ENCODE results near the gene DDIT3. TPM values are rescaled to one million over a fixed set of nuclear protein-coding genes. Genes with fewer than 3 reads are reported as not detected.
"Not testable (repeated sequence)": the region's sequence is repeated elsewhere in the genome, so short reads cannot be mapped to it uniquely, and the experiment has no call there.

The DDIT3 gene
- total RNA-seq (28.3 TPM), polyA plus RNA-seq (ENCODE audit: insufficient read depth in 1 of 8, insufficient read length in 8 of 8, low replicate concordance in 1 of 8) (10 to 100 TPM in 7 of 8 donors, 1 to 10 TPM in 1; 9.7 to 17.9 (median 13.1) TPM)
- long read RNA-seq, donor 1, partial matches to known transcripts = 0 of 3 reads
- long read RNA-seq, donor 1, other reads (novel, unspliced or antisense) = 0 of 3 reads
- long read RNA-seq, donor 2, partial matches to known transcripts = 0 of 1 reads
- long read RNA-seq, donor 2, other reads (novel, unspliced or antisense) = 0 of 1 reads
- long read RNA-seq, donor 3, transcript DDIT3-201 (4 exons, 906 nt) = major isoform, 8 of 13 reads
- long read RNA-seq, donor 3, partial matches to known transcripts = 0 of 13 reads
- long read RNA-seq, donor 3, other reads (novel, unspliced or antisense) = 0 of 13 reads
- long read RNA-seq, donor 4, transcript DDIT3-201 (4 exons, 906 nt) = major isoform, 5 of 6 reads
- long read RNA-seq, donor 4, partial matches to known transcripts = 0 of 6 reads
- long read RNA-seq, donor 4, other reads (novel, unspliced or antisense) = 0 of 6 reads
- long read RNA-seq, donor 5, transcript DDIT3-201 (4 exons, 906 nt) = major isoform, 9 of 12 reads
- long read RNA-seq, donor 5, partial matches to known transcripts = 0 of 12 reads
- long read RNA-seq, donor 5, other reads (novel, unspliced or antisense) = 0 of 12 reads
- long read RNA-seq, donor 6, transcript DDIT3-201 (4 exons, 906 nt) = major isoform, 10 of 15 reads
- long read RNA-seq, donor 6, partial matches to known transcripts = 0 of 15 reads
- long read RNA-seq, donor 6, other reads (novel, unspliced or antisense) = 0 of 15 reads
- long read RNA-seq, donor 7, transcript DDIT3-201 (4 exons, 906 nt) = major isoform, 6 of 6 reads
- long read RNA-seq, donor 7, partial matches to known transcripts = 0 of 6 reads
- long read RNA-seq, donor 7, other reads (novel, unspliced or antisense) = 0 of 6 reads
- long read RNA-seq, donor 8, transcript DDIT3-201 (4 exons, 906 nt) = major isoform, 7 of 10 reads
- long read RNA-seq, donor 8, partial matches to known transcripts = 0 of 10 reads
- long read RNA-seq, donor 8, other reads (novel, unspliced or antisense) = 0 of 10 reads
- long read RNA-seq, donor 9, transcript DDIT3-201 (4 exons, 906 nt) = major isoform, 6 of 9 reads
- long read RNA-seq, donor 9, partial matches to known transcripts = 0 of 9 reads
- long read RNA-seq, donor 9, other reads (novel, unspliced or antisense) = 0 of 9 reads
- long read RNA-seq, donor 10, transcript DDIT3-201 (4 exons, 906 nt) = major isoform, 6 of 10 reads
- long read RNA-seq, donor 10, partial matches to known transcripts = 0 of 10 reads
- long read RNA-seq, donor 10, other reads (novel, unspliced or antisense) = 0 of 10 reads
- long read RNA-seq, donor 11, transcript DDIT3-201 (4 exons, 906 nt) = major isoform, 8 of 29 reads
- long read RNA-seq, donor 11, partial matches to known transcripts = 15 of 29 reads
- long read RNA-seq, donor 11, other reads (novel, unspliced or antisense) = 5 of 29 reads

GRCh38 chr12:57520053-57520818 lies at the start of gene DDIT3:
Gene DDIT3, minus strand, starts transcription at chr12:57520514. Its CDS starts 3,108 bp downstream, at chr12:57517406.
- WGBS (ENCODE audit: insufficient coverage) = 0% methylated on average over 27 of the region's 52 CpGs
- Histone ChIP-seq H3K27me3 (ENCODE audit: control insufficient read depth, insufficient read depth, low read length) (no peaks in the 10 kb centered on the region), H3K27ac (ENCODE audit: low read length) (peak within 1 kb of the TSS; percentile 100), H3K4me3 (ENCODE audit: low read length) (peak within 1 kb of the TSS; percentile 98), H3K9me3 (replicated peaks; ENCODE audit: control insufficient read depth, low read depth, low read length) (no peaks in the 10 kb centered on the region), H3K4me1 (ENCODE audit: control insufficient read depth, insufficient read depth, low read length) (peaks cover 53% of the 10 kb centered on the region), H3K36me3 (ENCODE audit: control insufficient read depth, insufficient read depth, low read length) (peaks cover 42% of the 10 kb centered on the region)
- DNase-seq = peak; percentile 100

GRCh38 chr12:57569858-57570257 lies 49.5 kb upstream of the DDIT3 start:
- Histone ChIP-seq H3K36me3 (ENCODE audit: control insufficient read depth, insufficient read depth, low read length) (no peaks in the 10 kb centered on the region), H3K9me3 (replicated peaks; ENCODE audit: control insufficient read depth, low read depth, low read length) (no peaks in the 10 kb centered on the region), H3K27me3 (ENCODE audit: control insufficient read depth, insufficient read depth, low read length) (peaks cover 7% of the 10 kb centered on the region), H3K27ac (ENCODE audit: low read length) (no peak overlapping the region), H3K4me1 (ENCODE audit: control insufficient read depth, insufficient read depth, low read length) (no peaks in the 10 kb centered on the region), H3K4me3 (ENCODE audit: low read length) (no peak overlapping the region)
- WGBS (ENCODE audit: insufficient coverage) = 86% methylated on average over 16 of the region's 18 CpGs
- no peak for DNase-seq

- 66% methylated on average over 5 of the region's 6 CpGs for WGBS (ENCODE audit: insufficient coverage)
- Histone ChIP-seq H3K27me3 (ENCODE audit: control insufficient read depth, insufficient read depth, low read length) (peaks cover 10% of the 10 kb centered on the region), H3K9me3 (replicated peaks; ENCODE audit: control insufficient read depth, low read depth, low read length) (no peaks in the 10 kb centered on the region), H3K4me1 (ENCODE audit: control insufficient read depth, insufficient read depth, low read length) (no peaks in the 10 kb centered on the region), H3K27ac (ENCODE audit: low read length) (no peak overlapping the region), H3K4me3 (ENCODE audit: low read length) (no peak overlapping the region), H3K36me3 (ENCODE audit: control insufficient read depth, insufficient read depth, low read length) (no peaks in the 10 kb centered on the region)
- DNase-seq = no peak
These were observed 48.5 kb upstream of the DDIT3 start for GRCh38 chr12:57568838-57569237.

- no peak for DNase-seq
- no peaks in the 10 kb centered on the region for H3K36me3 ChIP-seq (ENCODE audit: control insufficient read depth, insufficient read depth, low read length)
- no peak overlapping the region for H3K4me3 ChIP-seq (ENCODE audit: low read length)
- peaks cover 22% of the 10 kb centered on the region for H3K27me3 ChIP-seq (ENCODE audit: control insufficient read depth, insufficient read depth, low read length)
- H3K9me3 ChIP-seq (replicated peaks; ENCODE audit: control insufficient read depth, low read depth, low read length) = no peaks in the 10 kb centered on the region
- WGBS (ENCODE audit: insufficient coverage) = 74% methylated on average over 3 of the region's 7 CpGs
- H3K4me1 ChIP-seq (ENCODE audit: control insufficient read depth, insufficient read depth, low read length) = no peaks in the 10 kb centered on the region
- no peak overlapping the region for H3K27ac ChIP-seq (ENCODE audit: low read length)
These were observed 43.9 kb upstream of the DDIT3 start for GRCh38 chr12:57564178-57564740.

- no peak overlapping the region for H3K4me3 ChIP-seq (ENCODE audit: low read length)
- WGBS (ENCODE audit: insufficient coverage) = no CpG with 5 or more reads among the region's 4 CpGs
- H3K4me1 ChIP-seq (ENCODE audit: control insufficient read depth, insufficient read depth, low read length) = no peaks in the 10 kb centered on the region
- no peak overlapping the region for H3K27ac ChIP-seq (ENCODE audit: low read length)
- no peaks in the 10 kb centered on the region for H3K9me3 ChIP-seq (replicated peaks; ENCODE audit: control insufficient read depth, low read depth, low read length)
- no peak for DNase-seq
- no peaks in the 10 kb centered on the region for H3K36me3 ChIP-seq (ENCODE audit: control insufficient read depth, insufficient read depth, low read length)
- peaks cover 19% of the 10 kb centered on the region for H3K27me3 ChIP-seq (ENCODE audit: control insufficient read depth, insufficient read depth, low read length)
These were observed 43.0 kb upstream of the DDIT3 start for GRCh38 chr12:57563358-57563757.

GRCh38 chr12:57561117-57561516 lies 40.8 kb upstream of the DDIT3 start:
- not testable (repeated sequence) for DNase-seq; H3K36me3 ChIP-seq (ENCODE audit: control insufficient read depth, insufficient read depth, low read length); H3K9me3 ChIP-seq (replicated peaks; ENCODE audit: control insufficient read depth, low read depth, low read length); H3K27ac ChIP-seq (ENCODE audit: low read length); H3K4me1 ChIP-seq (ENCODE audit: control insufficient read depth, insufficient read depth, low read length); H3K4me3 ChIP-seq (ENCODE audit: low read length)
- peaks cover 19% of the 10 kb centered on the region for H3K27me3 ChIP-seq (ENCODE audit: control insufficient read depth, insufficient read depth, low read length)
- WGBS (ENCODE audit: insufficient coverage) = no CpG with 5 or more reads among the region's 1 CpG

- H3K27ac ChIP-seq (ENCODE audit: low read length) = no peak overlapping the region
- no peaks in the 10 kb centered on the region for H3K9me3 ChIP-seq (replicated peaks; ENCODE audit: control insufficient read depth, low read depth, low read length)
- H3K4me3 ChIP-seq (ENCODE audit: low read length) = no peak overlapping the region
- no CpG with 5 or more reads among the region's 2 CpGs for WGBS (ENCODE audit: insufficient coverage)
- no peaks in the 10 kb centered on the region for H3K36me3 ChIP-seq (ENCODE audit: control insufficient read depth, insufficient read depth, low read length)
- peaks cover 18% of the 10 kb centered on the region for H3K27me3 ChIP-seq (ENCODE audit: control insufficient read depth, insufficient read depth, low read length)
- no peaks in the 10 kb centered on the region for H3K4me1 ChIP-seq (ENCODE audit: control insufficient read depth, insufficient read depth, low read length)
- no peak for DNase-seq
These were observed 40.2 kb upstream of the DDIT3 start for GRCh38 chr12:57560516-57560915.

GRCh38 chr12:57558864-57559263 lies 38.5 kb upstream of the DDIT3 start:
- 80% methylated on average over 1 of the region's 4 CpGs for WGBS (ENCODE audit: insufficient coverage)
- Histone ChIP-seq H3K4me3 (ENCODE audit: low read length) (no peak overlapping the region), H3K4me1 (ENCODE audit: control insufficient read depth, insufficient read depth, low read length) (no peaks in the 10 kb centered on the region), H3K27ac (ENCODE audit: low read length) (no peak overlapping the region), H3K27me3 (ENCODE audit: control insufficient read depth, insufficient read depth, low read length) (peaks cover 22% of the 10 kb centered on the region), H3K36me3 (ENCODE audit: control insufficient read depth, insufficient read depth, low read length) (no peaks in the 10 kb centered on the region), H3K9me3 (replicated peaks; ENCODE audit: control insufficient read depth, low read depth, low read length) (no peaks in the 10 kb centered on the region)
- DNase-seq = no peak

GRCh38 chr12:57554897-57555296 lies 34.6 kb upstream of the DDIT3 start:
- WGBS (ENCODE audit: insufficient coverage) = no CpG with 5 or more reads among the region's 1 CpG
- no peak overlapping the region for H3K4me3 ChIP-seq (ENCODE audit: low read length)
- peaks cover 44% of the 10 kb centered on the region for H3K27me3 ChIP-seq (ENCODE audit: control insufficient read depth, insufficient read depth, low read length)
- no peak for DNase-seq
- H3K36me3 ChIP-seq (ENCODE audit: control insufficient read depth, insufficient read depth, low read length) = no peaks in the 10 kb centered on the region
- H3K27ac ChIP-seq (ENCODE audit: low read length) = no peak overlapping the region
- no peaks in the 10 kb centered on the region for H3K9me3 ChIP-seq (replicated peaks; ENCODE audit: control insufficient read depth, low read depth, low read length)
- peaks cover 3% of the 10 kb centered on the region for H3K4me1 ChIP-seq (ENCODE audit: control insufficient read depth, insufficient read depth, low read length)
